ENCODE results near the gene PCSK5.

- no peak for TF ChIP-seq POLR2A (IDR thresholded peaks at IDR 0.05)
- no peak for TF ChIP-seq CTCF (IDR thresholded peaks at IDR 0.05)
Observed at GRCh38 chr9:75958226-75958625, 67.8 kb downstream of the PCSK5 start.

All from right lobe of liver (tissue), 4 donors.